Smooth muscle cell of the pulmonary artery (primary cell): ENCODE data around the gene JMJD8. TPM values are rescaled to one million over a fixed set of nuclear protein-coding genes. Genes with fewer than 3 reads are reported as not detected.

Experiments
- total RNA-seq: library from RNA; depleted of rRNA; stranded (reverse); fragments of >200 nt; gene quantifications from 2 replicates; pipeline ENCODE4 v1.2.3, GENCODE V29; 2014

Gene JMJD8
- total RNA-seq, 1 donor from 2014 or later = 54.5 TPM

Other genes starting within 250 kb of the JMJD8 start
- gene CAPN15, start 156.6 kb downstream of the JMJD8 start, total RNA-seq = 28.5 and 48.7 TPM in 2 replicates
- gene PRR35, start 123.9 kb downstream of the JMJD8 start, total RNA-seq = not detected in 2 replicates
- 0.99 and 1.3 TPM in 2 replicates for gene NHLRC4, start 117.3 kb downstream of the JMJD8 start, total RNA-seq
- 31.5 and 39.1 TPM in 2 replicates for gene PIGQ, start 114.4 kb downstream of the JMJD8 start, total RNA-seq
- 12.6 and 13.6 TPM in 2 replicates for gene RAB40C, start 94.3 kb downstream of the JMJD8 start, total RNA-seq
- gene WFIKKN1, start 53.3 kb downstream of the JMJD8 start, total RNA-seq = 0.26 TPM in 2 replicates
- gene METTL26, start 48.0 kb downstream of the JMJD8 start, total RNA-seq = 61.8 and 71.3 TPM in 2 replicates
- gene MCRIP2, start 42.5 kb downstream of the JMJD8 start, total RNA-seq = 11.3 and 19.8 TPM in 2 replicates
- gene WDR90, start 35.0 kb downstream of the JMJD8 start, total RNA-seq = 9.3 and 18.1 TPM in 2 replicates
- 29.1 and 39.2 TPM in 2 replicates for gene RHOT2, start 16.2 kb downstream of the JMJD8 start, total RNA-seq
- 2.7 and 9.1 TPM in 2 replicates for gene RHBDL1, start 8.7 kb downstream of the JMJD8 start, total RNA-seq
- 73.9 and 106 TPM in 2 replicates for gene STUB1, start 3.9 kb downstream of the JMJD8 start, total RNA-seq
- gene WDR24, start 6.1 kb upstream of the JMJD8 start, total RNA-seq = 7.9 and 10.3 TPM in 2 replicates
- 0.07 and 0.13 TPM in 2 replicates for gene FBXL16, start 21.5 kb upstream of the JMJD8 start, total RNA-seq
- 81.0 and 110 TPM in 2 replicates for gene METRN, start 30.8 kb upstream of the JMJD8 start, total RNA-seq
- 17.7 and 23.0 TPM in 2 replicates for gene ANTKMT, start 36.8 kb upstream of the JMJD8 start, total RNA-seq
- 1.6 and 4.9 TPM in 2 replicates for gene CCDC78, start 42.1 kb upstream of the JMJD8 start, total RNA-seq
- 9.5 and 23.7 TPM in 2 replicates for gene HAGHL, start 42.8 kb upstream of the JMJD8 start, total RNA-seq
- gene CIAO3, start 56.7 kb upstream of the JMJD8 start, total RNA-seq = 29.5 and 35.8 TPM in 2 replicates
- gene MSLN, start 76.4 kb upstream of the JMJD8 start, total RNA-seq = not detected in 2 replicates
- 17.1 and 28.9 TPM in 2 replicates for gene RPUSD1, start 104.0 kb upstream of the JMJD8 start, total RNA-seq
- 6.5 and 8.7 TPM in 2 replicates for gene CHTF18, start 104.3 kb upstream of the JMJD8 start, total RNA-seq
- gene GNG13, start 116.4 kb upstream of the JMJD8 start, total RNA-seq = not detected in 2 replicates